ENCODE measurements around the gene C1QTNF3.
"Not testable (repeated sequence)": the region's sequence is repeated elsewhere in the genome, so short reads cannot be mapped to it uniquely, and the experiment has no call there.

Gene C1QTNF3

DNA sequence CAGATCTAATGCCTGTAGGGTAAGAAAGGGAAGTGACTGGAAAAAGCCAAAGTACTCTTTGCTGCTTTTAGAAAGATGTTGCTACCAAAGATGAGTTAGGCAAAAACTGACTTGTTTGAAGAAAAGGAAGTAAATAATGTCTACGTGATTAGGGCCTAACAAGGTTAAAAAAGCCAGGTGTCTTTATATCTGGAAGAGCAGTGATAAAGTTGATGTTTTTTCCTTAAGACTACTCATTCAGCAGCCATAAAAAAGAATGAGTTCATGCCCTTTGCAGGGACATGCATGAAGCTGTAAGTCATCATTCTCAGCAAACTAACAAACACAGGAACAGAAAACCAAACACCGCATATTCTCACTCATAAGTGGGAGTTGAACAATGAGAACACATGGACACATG, 21.7 kb downstream of the C1QTNF3 start:
- H3K27ac Mint-ChIP-seq: peak overlapping the region; percentile 88
- peaks cover 22% of the 10 kb centered on the region for H3K36me3 Mint-ChIP-seq (ENCODE audit: low read depth)
- H3K4me1 Mint-ChIP-seq (ENCODE audit: low read depth): peaks cover 21% of the 10 kb centered on the region
- H3K27me3 Mint-ChIP-seq (ENCODE audit: low read depth): no peaks in the 10 kb centered on the region
- H3K4me3 Mint-ChIP-seq: peak overlapping the region; percentile 53
- H3K9me3 Mint-ChIP-seq: no peaks in the 10 kb centered on the region

DNA sequence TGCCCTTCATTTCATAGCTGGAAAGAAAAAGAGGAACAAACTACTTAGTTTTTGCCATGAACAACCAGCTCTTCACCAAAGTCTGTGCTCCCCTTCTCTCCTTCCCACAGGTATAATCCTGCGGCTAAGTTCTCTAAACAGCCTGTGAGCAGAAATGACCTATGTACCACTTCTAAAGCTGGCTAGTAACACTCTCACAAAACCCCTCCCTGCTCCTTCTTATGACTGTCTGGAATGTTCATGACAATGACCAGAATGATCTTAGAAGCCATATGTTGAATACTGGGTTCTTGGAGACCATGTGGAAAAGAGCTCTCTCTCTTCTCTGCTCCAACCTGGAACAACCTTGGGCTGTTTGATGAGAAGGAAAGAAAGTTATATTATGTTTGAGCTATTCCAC, 22.3 kb downstream of the C1QTNF3 start:
- Mint-ChIP-seq H3K4me1 (ENCODE audit: low read depth) (peaks cover 22% of the 10 kb centered on the region), H3K4me3 (no peak overlapping the region), H3K36me3 (ENCODE audit: low read depth) (peaks cover 22% of the 10 kb centered on the region), H3K27ac (no peak overlapping the region), H3K9me3 (no peaks in the 10 kb centered on the region), H3K27me3 (ENCODE audit: low read depth) (no peaks in the 10 kb centered on the region)

DNA sequence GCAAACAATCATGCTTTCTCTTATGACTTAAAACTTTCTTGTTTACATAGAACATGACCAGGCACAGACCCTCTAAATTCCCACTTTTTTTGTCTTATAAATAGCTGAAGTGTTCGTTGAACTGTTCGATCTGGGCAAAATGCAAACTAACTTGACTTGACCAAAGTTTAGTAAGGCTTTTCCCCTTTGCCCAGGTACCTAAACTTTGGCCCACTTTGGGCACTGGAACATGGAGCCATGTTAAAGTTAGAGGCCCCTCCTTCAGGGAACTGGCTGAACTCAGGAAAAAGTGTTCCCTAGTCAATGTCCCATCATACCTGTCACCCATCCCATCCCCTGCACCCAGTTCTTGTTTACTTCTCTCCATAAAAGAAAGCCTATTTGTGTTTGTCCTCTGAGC, 25.8 kb downstream of the C1QTNF3 start:
- H3K4me1 Mint-ChIP-seq (ENCODE audit: low read depth): peaks cover 16% of the 10 kb centered on the region
- peaks cover 18% of the 10 kb centered on the region for H3K36me3 Mint-ChIP-seq (ENCODE audit: low read depth)
- H3K9me3 Mint-ChIP-seq: peaks cover 12% of the 10 kb centered on the region
- no peak overlapping the region for H3K4me3 Mint-ChIP-seq
- no peaks in the 10 kb centered on the region for H3K27me3 Mint-ChIP-seq (ENCODE audit: low read depth)
- no peak overlapping the region for H3K27ac Mint-ChIP-seq

DNA sequence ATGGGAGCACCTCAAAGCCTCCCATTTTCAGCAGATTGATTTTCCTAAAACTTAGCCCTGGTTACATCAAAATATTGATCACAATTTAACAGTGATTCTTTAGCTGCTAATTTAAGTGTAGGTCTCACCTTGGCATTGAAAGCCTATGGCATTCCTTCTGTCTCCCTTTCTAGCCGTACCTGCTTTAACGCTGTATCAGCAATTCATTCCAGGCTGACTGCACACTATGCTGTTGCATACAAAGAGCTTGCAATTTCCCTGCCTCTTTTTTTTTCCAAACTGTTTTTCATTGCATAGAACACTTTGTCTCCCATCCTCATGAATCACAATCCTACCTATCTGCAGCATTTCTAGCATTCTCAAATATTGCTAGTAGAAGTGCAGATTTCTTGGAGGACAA, 26.3 kb downstream of the C1QTNF3 start:
- peaks cover 11% of the 10 kb centered on the region for H3K4me1 Mint-ChIP-seq (ENCODE audit: low read depth)
- H3K36me3 Mint-ChIP-seq (ENCODE audit: low read depth): peaks cover 16% of the 10 kb centered on the region
- H3K4me3 Mint-ChIP-seq: no peak overlapping the region
- peaks cover 12% of the 10 kb centered on the region for H3K9me3 Mint-ChIP-seq
- H3K27me3 Mint-ChIP-seq (ENCODE audit: low read depth): no peaks in the 10 kb centered on the region
- no peak overlapping the region for H3K27ac Mint-ChIP-seq

DNA sequence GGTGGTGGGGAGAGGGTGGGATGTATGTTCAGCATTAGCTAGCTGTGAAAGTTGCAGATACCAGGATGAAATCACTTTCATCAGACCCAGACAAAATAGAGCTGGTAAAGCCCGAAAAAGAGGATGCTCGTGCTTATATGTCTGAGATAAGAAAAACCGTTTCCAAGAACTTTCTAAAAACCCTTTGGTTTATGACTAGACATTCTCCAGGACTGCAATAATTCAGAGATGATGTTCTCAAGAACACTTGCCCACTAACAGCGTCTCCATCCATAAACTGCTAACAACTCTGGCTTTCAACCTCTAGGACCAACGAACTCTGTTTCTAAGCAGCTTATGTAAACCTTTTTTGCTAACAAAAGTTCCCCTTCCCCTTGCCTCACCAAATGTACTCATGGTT, 26.8 kb downstream of the C1QTNF3 start:
- Mint-ChIP-seq H3K27ac (no peak overlapping the region), H3K4me3 (no peak overlapping the region), H3K36me3 (ENCODE audit: low read depth) (peaks cover 14% of the 10 kb centered on the region), H3K9me3 (peaks cover 12% of the 10 kb centered on the region), H3K27me3 (ENCODE audit: low read depth) (no peaks in the 10 kb centered on the region), H3K4me1 (ENCODE audit: low read depth) (peaks cover 6% of the 10 kb centered on the region)

DNA sequence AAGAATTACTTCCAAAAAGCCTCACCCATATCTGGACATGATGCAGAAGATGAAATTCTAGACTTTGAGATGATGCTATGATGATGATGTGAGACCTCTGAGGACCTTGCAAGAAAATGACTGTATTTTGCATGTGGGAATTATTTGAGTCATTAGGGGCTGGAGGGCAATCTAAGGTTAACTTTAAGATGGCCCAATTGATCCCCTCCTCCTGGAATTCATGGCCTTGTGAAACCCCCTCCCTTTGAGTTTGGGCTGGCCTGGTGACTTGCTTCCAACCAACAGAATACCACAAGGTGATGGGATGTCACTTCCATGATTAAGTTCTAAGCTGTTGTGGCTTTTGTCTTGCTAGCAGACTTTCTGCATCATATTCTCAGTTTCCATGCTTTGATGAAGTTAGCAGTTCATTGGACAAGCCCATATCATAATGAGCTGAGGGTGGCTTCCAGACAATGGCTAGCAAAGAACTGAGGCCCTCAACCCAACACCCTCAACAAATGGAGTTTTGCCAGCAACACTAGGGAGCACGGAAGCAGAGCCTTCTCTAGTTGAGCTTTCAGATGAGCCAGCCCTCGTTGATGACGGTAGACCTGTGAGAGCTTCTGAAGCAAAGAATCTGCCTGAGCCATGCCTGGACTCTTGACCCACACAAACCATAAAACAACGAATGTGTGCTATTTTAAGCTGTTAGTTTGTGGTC, 27.7 kb downstream of the C1QTNF3 start:
- Mint-ChIP-seq H3K27ac (no peak overlapping the region), H3K4me3 (no peak overlapping the region), H3K4me1 (ENCODE audit: low read depth) (peaks cover 2% of the 10 kb centered on the region), H3K9me3 (peaks cover 12% of the 10 kb centered on the region), H3K36me3 (ENCODE audit: low read depth) (peaks cover 6% of the 10 kb centered on the region), H3K27me3 (ENCODE audit: low read depth) (no peaks in the 10 kb centered on the region)

DNA sequence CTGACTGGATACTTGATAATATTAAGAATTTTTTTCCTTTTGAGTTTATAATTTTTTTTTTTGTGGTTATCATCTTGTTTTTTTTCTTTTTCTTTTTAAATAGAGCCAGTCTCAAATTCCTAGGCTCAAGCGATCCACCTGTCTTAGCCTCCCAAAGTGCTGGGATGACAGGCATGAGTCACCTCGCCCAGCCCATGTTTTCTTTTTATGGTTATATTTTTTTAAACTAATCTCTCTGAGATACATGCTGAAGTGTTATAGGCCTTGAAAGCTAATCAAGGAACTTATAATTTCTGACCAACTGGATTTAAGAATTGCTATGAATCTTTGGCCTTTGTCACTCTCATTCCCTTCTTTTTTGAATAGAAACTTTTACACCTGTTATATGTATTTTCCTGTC, 28.4 kb downstream of the C1QTNF3 start:
- Mint-ChIP-seq H3K9me3 (peaks cover 12% of the 10 kb centered on the region), H3K27ac (no peak overlapping the region), H3K4me3 (no peak overlapping the region), H3K27me3 (ENCODE audit: low read depth) (no peaks in the 10 kb centered on the region), H3K36me3 (ENCODE audit: low read depth) (peaks cover 3% of the 10 kb centered on the region), H3K4me1 (ENCODE audit: low read depth) (peaks cover 2% of the 10 kb centered on the region)

DNA sequence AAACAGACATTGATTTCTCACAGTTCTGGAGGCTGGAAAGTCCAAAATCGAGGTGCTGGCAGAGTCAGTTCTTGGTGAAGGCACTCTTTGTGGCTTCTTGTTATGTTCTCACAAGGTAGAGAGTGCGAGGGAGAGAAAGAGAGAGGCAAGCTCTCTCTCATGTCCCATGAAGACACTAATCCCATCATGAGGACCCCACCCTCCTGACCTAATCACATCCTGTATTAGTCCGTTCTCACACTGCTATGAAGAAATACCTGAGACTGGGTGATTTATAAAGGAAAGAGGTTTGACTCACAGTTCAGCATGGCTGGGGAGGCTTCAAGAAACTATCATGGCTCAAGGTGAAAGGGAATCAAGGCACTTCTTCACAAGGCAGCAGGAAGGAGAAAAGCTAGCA, 29.5 kb downstream of the C1QTNF3 start:
- Mint-ChIP-seq H3K36me3 (ENCODE audit: low read depth) (peaks cover 3% of the 10 kb centered on the region), H3K4me3 (no peak overlapping the region), H3K27ac (no peak overlapping the region), H3K27me3 (ENCODE audit: low read depth) (no peaks in the 10 kb centered on the region), H3K9me3 (peaks cover 12% of the 10 kb centered on the region), H3K4me1 (ENCODE audit: low read depth) (peaks cover 10% of the 10 kb centered on the region)

DNA sequence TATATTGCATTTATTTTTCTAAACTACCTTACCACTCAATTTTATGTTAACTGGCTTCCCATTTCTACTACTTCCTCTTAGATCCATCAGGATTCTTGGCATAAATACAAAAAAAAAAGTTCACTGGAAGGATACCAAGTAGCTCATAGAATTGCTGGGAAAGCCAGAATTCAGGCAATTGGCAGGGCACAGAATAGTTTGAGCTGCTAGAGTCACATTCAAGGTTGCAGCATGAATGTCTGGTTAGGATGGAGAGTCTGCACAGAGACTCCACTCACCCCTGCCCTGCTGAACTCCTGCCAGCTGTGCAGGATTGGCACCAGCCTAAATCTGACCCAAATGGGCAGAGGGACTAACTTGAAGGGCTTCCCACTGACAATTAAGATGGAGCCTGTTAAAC, 30.2 kb downstream of the C1QTNF3 start:
- H3K27me3 Mint-ChIP-seq (ENCODE audit: low read depth): no peaks in the 10 kb centered on the region
- no peak overlapping the region for H3K4me3 Mint-ChIP-seq
- H3K4me1 Mint-ChIP-seq (ENCODE audit: low read depth): peaks cover 12% of the 10 kb centered on the region
- H3K9me3 Mint-ChIP-seq: peaks cover 12% of the 10 kb centered on the region
- no peak overlapping the region for H3K27ac Mint-ChIP-seq
- peaks cover 3% of the 10 kb centered on the region for H3K36me3 Mint-ChIP-seq (ENCODE audit: low read depth)

DNA sequence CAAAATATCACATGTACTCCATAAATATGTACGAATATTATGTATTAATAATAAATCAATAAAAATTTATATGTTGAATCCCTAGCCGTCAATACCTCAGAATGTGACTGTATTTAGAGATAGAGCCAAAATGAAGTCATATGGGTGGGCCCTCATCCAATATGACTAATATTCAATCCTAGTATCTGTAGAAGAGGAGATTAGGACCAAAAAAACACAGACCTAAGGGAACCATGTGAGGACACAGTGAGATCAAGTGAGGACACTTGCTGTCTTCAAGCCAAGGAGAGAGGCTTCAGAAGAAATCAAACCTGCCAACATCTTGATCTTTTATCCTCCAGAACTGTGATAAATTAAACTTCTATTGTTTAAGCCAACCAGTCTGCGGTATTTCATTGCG, 31.5 kb downstream of the C1QTNF3 start:
- Mint-ChIP-seq H3K27ac (no peak overlapping the region), H3K4me3 (no peak overlapping the region), H3K36me3 (ENCODE audit: low read depth) (peaks cover 2% of the 10 kb centered on the region), H3K9me3 (peaks cover 12% of the 10 kb centered on the region), H3K27me3 (ENCODE audit: low read depth) (no peaks in the 10 kb centered on the region), H3K4me1 (ENCODE audit: low read depth) (peaks cover 18% of the 10 kb centered on the region)

DNA sequence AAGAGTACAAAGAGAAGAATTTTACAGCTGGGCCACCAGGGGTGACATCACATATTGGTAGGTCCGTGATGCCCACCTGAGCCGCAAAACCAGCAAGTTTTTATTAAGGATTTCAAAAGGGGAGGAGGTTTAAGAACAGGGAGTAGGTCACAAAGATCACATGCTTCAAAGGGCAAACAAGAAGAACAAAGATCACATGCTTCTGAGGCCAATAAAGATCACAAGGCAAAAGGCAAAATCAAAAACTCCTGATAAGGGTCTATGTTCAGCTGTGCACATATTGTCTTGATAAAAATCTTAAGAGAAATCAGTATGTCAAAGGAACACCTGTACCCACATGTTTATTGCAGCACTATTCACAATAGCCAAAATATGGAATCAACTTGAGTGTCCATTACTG, 32.9 kb downstream of the C1QTNF3 start:
- H3K36me3 Mint-ChIP-seq (ENCODE audit: low read depth); H3K27ac Mint-ChIP-seq; H3K4me3 Mint-ChIP-seq; H3K27me3 Mint-ChIP-seq (ENCODE audit: low read depth): not testable (repeated sequence)
- H3K9me3 Mint-ChIP-seq: peaks cover 12% of the 10 kb centered on the region
- H3K4me1 Mint-ChIP-seq (ENCODE audit: low read depth): peaks cover 16% of the 10 kb centered on the region

DNA sequence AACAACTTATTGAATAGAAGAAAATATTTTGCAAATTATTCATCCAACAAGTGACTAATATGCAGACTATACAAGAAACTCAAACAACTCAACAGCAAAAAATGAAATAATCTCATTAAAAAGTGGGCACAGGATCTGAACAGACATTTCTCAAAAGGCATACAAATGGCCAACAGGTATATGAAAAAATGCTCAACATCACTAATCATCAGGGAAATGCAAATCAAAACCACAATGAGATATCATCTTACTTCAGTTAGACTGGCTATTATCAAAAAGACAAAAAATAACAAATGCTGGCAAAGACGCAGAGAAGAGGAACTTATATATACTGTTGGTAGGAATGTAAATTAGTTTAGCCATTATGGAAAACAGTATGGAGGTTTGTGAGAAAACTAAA, 33.4 kb downstream of the C1QTNF3 start:
- Mint-ChIP-seq H3K27ac (no peak overlapping the region), H3K36me3 (ENCODE audit: low read depth) (peaks cover 6% of the 10 kb centered on the region), H3K4me3 (no peak overlapping the region), H3K27me3 (ENCODE audit: low read depth) (no peaks in the 10 kb centered on the region), H3K4me1 (ENCODE audit: low read depth) (peaks cover 16% of the 10 kb centered on the region), H3K9me3 (peaks cover 12% of the 10 kb centered on the region)

DNA sequence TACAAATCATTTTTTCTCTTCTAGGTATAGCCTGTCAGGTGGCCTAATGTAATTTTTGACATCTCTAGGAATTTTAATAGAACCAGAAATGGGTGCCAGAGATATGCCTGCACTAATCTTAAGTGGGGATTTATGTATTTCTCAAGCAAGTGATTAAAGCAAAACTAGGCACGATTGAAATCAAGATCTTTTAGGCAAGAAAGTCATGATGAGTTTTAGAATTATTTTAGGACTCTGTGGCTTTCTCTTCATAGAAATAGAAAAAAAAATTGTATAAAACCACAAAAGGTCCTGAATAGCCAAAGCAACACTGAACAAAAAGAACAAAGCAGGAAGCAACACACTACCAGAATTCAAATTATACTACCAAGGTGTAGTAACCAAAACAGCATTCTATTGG, 34.2 kb downstream of the C1QTNF3 start:
- Mint-ChIP-seq H3K4me3 (peak overlapping the region; percentile 78), H3K36me3 (ENCODE audit: low read depth) (peaks cover 11% of the 10 kb centered on the region), H3K4me1 (ENCODE audit: low read depth) (peaks cover 18% of the 10 kb centered on the region), H3K27me3 (ENCODE audit: low read depth) (no peaks in the 10 kb centered on the region), H3K9me3 (peaks cover 6% of the 10 kb centered on the region), H3K27ac (peak overlapping the region; percentile 90)

DNA sequence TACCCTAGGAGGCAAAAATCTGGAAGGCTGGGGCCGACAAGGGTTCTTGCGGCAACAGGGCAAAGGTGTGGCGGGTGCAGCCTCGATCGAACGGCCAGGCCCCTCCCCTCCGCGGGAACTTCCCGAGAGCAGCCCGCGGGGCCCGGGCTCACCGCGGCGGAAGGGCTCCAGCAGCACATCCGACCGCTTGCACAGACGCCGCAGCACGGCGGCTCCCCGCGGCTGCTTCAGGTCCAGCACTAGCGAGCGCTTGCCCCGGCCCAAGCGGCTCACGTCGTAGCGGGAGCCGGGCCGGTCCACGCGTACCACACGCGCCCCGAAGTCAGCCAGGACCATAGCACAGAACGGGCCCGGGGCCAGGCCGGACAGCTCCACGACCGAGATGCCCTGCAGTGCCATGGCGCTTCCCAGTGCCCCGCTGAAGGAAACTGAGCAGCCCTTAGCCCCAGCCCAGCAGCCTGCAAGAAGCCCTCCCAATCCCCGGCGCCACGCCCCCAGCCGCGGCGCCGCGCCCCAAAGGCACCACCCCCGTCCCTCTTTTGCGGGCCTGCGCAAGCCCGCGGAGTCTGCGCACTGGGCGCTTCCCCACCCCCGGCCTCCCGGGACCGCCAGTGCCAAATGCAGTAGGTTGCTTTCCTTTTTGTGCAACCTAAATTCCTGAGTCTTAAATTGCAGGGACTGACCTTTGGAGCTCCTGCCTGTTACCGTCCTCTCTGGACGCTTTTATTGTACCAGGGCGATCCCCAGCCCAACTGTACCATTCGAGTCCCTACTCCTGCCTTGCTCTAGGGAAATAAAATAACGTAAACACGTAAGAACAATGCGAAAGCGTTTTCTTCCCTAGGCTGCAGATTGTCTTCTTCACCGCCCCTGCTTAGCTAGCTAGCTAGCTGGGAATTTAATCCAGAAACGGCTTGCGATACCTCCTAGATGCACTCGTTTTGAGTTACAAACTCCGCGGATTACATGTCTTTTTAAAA, 35.1 kb downstream of the C1QTNF3 start, which contains the start of gene AMACR:
Gene AMACR, minus strand, starts transcription at position 430 of the 980 bp plus-strand sequence. Its CDS starts 31 bp downstream, at position 399.
- Mint-ChIP-seq H3K4me1 (ENCODE audit: low read depth) (peaks cover 18% of the 10 kb centered on the region), H3K27me3 (ENCODE audit: low read depth) (no peaks in the 10 kb centered on the region), H3K27ac (peak within 1 kb of the TSS; percentile 90), H3K9me3 (no peaks in the 10 kb centered on the region), H3K4me3 (peak within 1 kb of the TSS; percentile 78), H3K36me3 (ENCODE audit: low read depth) (peaks cover 17% of the 10 kb centered on the region)

DNA sequence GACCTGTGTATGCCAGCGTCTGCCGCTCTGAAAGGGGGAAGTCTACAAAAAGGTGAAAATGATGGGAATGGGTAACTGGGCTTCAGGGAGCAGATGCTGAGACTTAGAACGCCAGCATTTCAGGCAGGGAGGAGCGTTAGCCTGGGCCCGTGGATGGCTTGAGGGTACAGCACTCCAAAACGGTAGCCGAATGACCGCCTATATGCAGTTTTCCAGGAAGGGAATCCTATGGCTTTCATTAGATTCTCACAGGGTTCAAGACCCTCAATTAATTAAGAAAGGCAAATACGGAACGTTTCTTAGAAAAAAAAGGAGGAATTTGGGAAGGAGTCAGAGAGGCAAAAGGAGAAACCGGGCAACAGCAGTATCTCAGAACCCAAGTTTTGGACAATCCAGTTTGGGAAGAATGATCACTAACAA, 35.8 kb downstream of the C1QTNF3 start:
- Mint-ChIP-seq H3K9me3 (no peaks in the 10 kb centered on the region), H3K27ac (peak overlapping the region; percentile 79), H3K36me3 (ENCODE audit: low read depth) (peaks cover 17% of the 10 kb centered on the region), H3K27me3 (ENCODE audit: low read depth) (no peaks in the 10 kb centered on the region), H3K4me3 (peak overlapping the region; percentile 78), H3K4me1 (ENCODE audit: low read depth) (peaks cover 18% of the 10 kb centered on the region)

All from T-helper 1 cell treated with Interleukin-12 subunit alpha and Interleukin-12 subunit beta and Interleukin-4 antibody, amounts not matched to agents 30 μg/mL and 1 μg/mL, for 36 hours (primary cell).